A673 (cell line): ENCODE measurements around the gene KRTAP4-8.

Experiments used
- EZH2 ChIP-seq: fragments of 200-600 bp; sonication (generic); IDR thresholded peaks from 2 replicates; pipeline ENCODE4 v1.6.1; 2017; ENCODE audit warnings: borderline replicate concordance, low read depth, mild to moderate bottlenecking, mixed read lengths, antibody characterized with exemption, low read length; ENCODE audit not compliant: poor library complexity, severe bottlenecking
- TF ChIP-seq, protein P1 (sequence below): fragments of 300-800, 200-600 bp; sonication (generic); conservative IDR thresholded peaks from 2 replicates; pipeline ENCODE4 v1.5.1; 2017; ENCODE audit warnings: low read depth, mild to moderate bottlenecking, antibody characterized with exemption, low read length, moderate library complexity, mixed read lengths

DNA sequence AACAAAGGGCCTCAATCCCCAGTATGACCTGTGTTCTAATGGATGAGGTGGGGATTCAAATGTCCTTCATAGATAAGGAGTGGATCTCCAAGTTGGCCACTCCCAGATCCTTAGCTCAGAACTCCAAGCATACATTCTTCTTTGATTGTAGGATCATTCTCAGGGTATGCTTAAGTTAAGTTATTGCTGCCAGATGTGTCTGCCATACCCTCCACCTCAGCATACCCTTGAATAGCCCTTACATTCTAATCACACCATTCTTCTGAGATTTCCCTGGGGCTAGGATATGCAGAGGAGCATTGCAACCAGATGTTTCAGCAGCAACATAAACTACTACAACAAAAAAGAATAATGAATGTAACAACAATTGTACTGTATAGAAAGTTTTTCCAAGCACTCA is 30.7 kb downstream of the KRTAP4-8 start:
- TF ChIP-seq, protein P1, sequence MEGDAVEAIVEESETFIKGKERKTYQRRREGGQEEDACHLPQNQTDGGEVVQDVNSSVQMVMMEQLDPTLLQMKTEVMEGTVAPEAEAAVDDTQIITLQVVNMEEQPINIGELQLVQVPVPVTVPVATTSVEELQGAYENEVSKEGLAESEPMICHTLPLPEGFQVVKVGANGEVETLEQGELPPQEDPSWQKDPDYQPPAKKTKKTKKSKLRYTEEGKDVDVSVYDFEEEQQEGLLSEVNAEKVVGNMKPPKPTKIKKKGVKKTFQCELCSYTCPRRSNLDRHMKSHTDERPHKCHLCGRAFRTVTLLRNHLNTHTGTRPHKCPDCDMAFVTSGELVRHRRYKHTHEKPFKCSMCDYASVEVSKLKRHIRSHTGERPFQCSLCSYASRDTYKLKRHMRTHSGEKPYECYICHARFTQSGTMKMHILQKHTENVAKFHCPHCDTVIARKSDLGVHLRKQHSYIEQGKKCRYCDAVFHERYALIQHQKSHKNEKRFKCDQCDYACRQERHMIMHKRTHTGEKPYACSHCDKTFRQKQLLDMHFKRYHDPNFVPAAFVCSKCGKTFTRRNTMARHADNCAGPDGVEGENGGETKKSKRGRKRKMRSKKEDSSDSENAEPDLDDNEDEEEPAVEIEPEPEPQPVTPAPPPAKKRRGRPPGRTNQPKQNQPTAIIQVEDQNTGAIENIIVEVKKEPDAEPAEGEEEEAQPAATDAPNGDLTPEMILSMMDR, result no peak
- no peak for TF ChIP-seq EZH2
